ENCODE data around the gene TEX44. TPM values are rescaled to one million over a fixed set of nuclear protein-coding genes. Genes with fewer than 3 reads are reported as not detected.
A peak's percentile ranks its signal among the peaks of the same experiment; 100 is the strongest.

The TEX44 gene
- total RNA-seq, 2 donors from 2014 or later, result not detected

DNA sequence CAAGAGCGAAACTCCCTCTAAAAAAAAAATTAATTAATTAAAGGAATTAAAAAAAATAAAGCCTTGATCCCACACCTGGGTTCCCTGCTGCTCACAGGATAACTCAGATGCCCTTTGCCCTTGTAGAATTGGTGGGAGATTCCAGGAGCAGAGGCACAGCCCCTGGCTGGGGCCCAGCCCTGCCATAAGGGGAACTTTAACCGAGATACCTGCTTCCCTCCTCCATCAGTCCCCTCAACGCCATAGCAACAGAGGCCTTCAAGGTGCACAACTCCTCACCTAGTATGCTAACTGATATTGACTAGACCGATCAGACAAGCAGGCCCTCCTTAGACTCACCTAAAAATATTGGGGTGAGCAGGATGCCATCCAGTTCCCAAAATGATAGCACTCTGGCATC lies 23.6 kb downstream of the TEX44 start:
- TF ChIP-seq, protein P1, sequence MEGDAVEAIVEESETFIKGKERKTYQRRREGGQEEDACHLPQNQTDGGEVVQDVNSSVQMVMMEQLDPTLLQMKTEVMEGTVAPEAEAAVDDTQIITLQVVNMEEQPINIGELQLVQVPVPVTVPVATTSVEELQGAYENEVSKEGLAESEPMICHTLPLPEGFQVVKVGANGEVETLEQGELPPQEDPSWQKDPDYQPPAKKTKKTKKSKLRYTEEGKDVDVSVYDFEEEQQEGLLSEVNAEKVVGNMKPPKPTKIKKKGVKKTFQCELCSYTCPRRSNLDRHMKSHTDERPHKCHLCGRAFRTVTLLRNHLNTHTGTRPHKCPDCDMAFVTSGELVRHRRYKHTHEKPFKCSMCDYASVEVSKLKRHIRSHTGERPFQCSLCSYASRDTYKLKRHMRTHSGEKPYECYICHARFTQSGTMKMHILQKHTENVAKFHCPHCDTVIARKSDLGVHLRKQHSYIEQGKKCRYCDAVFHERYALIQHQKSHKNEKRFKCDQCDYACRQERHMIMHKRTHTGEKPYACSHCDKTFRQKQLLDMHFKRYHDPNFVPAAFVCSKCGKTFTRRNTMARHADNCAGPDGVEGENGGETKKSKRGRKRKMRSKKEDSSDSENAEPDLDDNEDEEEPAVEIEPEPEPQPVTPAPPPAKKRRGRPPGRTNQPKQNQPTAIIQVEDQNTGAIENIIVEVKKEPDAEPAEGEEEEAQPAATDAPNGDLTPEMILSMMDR (IDR thresholded peaks at IDR 0.05), result no peak
- H3K4me3 ChIP-seq, result no peak overlapping the region
- intact Hi-C loops (cut with DNase I), result no loop called here
- no peaks in the 10 kb centered on the region for H3K36me3 ChIP-seq
- no peak overlapping the region for H3K9ac ChIP-seq (ENCODE audit: low read depth in 2 of 2, low read length in 2 of 2)
- no peaks in the 10 kb centered on the region for H3K9me3 ChIP-seq
- H3K4me1 ChIP-seq, result peaks cover 33% of the 10 kb centered on the region
- H3K27me3 ChIP-seq, result no peaks in the 10 kb centered on the region
- no peak overlapping the region for H3K27ac ChIP-seq
- peak; percentile 34 for DNase-seq

- Histone ChIP-seq H3K27me3 (no peaks in the 10 kb centered on the region), H3K36me3 (no peaks in the 10 kb centered on the region), H3K9ac (ENCODE audit: low read depth in 2 of 2, low read length in 2 of 2) (no peak overlapping the region), H3K9me3 (no peaks in the 10 kb centered on the region), H3K4me3 (no peak overlapping the region), H3K27ac (peak overlapping the region; percentile 15), H3K4me1 (peaks cover 25% of the 10 kb centered on the region)
- DNase-seq, result peak; percentile 80
- TF ChIP-seq, protein P1 (IDR thresholded peaks at IDR 0.05), result no peak
- intact Hi-C loops (cut with DNase I), result no loop called here
Observed at GRCh38 chr2:231617059-231617926, 24.6 kb downstream of the TEX44 start.

DNA sequence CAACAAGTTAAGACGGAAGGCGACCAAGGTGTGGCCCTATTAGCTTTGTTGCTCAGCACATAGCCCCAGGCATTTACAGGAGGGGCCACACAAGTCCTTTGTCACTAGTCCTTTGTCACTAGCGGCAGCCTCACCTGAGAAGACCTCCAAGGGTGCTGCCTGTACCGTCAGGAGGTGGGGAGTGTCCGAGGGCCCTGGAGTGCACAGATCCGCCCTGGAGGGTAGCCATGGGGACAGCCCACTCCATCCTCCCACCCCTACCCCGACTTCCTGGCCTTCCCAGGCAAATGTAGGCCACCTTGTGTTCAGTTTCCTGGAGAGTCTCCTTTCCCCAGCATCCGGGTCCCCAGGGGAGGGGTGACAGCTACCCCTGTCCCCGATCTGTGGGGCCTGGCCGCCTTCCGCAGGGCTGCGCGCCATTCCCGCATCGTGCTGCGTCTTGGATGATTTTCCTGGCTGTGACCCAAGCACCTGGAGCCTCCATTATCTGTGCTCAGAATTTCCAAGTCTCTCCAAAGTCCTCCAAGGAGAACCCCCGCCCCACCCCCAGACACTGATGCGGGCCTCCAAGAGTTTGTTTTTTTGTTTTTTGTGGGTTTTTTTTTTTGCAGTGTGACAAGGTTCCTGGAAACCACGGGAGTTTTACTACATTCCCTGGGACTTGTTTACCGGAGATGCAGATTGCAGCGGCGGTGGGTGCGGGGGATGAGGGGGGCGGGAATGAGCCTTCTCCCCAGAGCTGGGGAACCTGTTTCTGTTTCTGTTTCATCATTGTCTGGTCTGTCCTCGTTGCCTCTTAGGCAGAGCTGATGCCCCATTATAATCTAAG lies 28.6 kb downstream of the TEX44 start:
- DNase-seq, result peak; percentile 31
- Histone ChIP-seq H3K9me3 (no peaks in the 10 kb centered on the region), H3K36me3 (no peaks in the 10 kb centered on the region), H3K4me3 (no peak overlapping the region), H3K27me3 (no peaks in the 10 kb centered on the region), H3K4me1 (peaks cover 1% of the 10 kb centered on the region), H3K9ac (ENCODE audit: low read depth in 2 of 2, low read length in 2 of 2) (peak overlapping the region in 1 of 2 donors; percentile 46), H3K27ac (no peak overlapping the region)
- TF ChIP-seq, protein P1 (IDR thresholded peaks at IDR 0.05), result no peak
- intact Hi-C loops (cut with DNase I), result no loop called here

DNA sequence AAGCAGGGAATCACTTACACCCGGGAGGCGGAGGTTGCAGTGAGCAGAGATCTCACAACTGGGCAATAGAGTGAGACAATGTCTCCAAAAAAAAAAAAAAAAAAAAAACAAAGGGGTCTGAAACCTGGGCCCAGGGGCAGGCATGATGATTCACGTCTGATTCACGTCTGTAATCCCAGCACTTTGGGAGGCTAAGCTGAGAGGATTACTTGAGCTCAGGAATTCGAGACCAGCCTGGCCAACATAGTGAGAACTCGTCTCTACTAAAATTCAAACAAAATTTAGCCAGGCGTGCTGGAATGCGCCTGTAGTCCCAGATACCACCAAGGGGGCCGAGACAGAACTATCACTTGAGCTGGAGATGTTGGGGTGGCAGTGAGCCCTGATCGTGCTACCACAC lies 30.3 kb downstream of the TEX44 start:
- Histone ChIP-seq H3K9ac (ENCODE audit: low read depth in 2 of 2, low read length in 2 of 2) (no peak overlapping the region), H3K4me1 (no peaks in the 10 kb centered on the region), H3K9me3 (no peaks in the 10 kb centered on the region), H3K27ac (no peak overlapping the region), H3K36me3 (no peaks in the 10 kb centered on the region), H3K4me3 (no peak overlapping the region), H3K27me3 (no peaks in the 10 kb centered on the region)
- intact Hi-C loops (cut with DNase I), result no loop called here
- TF ChIP-seq, protein P1 (IDR thresholded peaks at IDR 0.05), result no peak
- no peak for DNase-seq

DNA sequence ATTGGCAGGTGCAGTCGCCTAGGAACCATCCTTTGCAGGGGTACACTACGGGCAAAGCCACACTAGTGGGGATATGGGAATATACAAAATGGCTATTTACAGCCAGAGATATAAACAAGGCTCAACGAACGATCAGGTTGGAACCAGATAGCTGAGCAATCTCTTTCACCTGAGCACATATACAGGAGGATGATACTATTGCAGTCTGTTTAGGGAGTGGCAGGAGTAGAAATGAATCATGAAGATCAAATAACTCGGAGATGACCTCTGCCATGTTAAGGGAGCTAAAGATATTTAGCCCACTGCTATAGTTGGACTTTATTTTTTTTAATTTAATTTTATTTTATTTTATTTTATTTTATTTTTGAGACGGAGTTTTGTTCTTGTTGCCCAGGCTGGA lies 33.8 kb downstream of the TEX44 start:
- intact Hi-C loops (cut with DNase I), result no loop called here
- Histone ChIP-seq H3K27me3 (no peaks in the 10 kb centered on the region), H3K9ac (ENCODE audit: low read depth in 2 of 2, low read length in 2 of 2) (no peak overlapping the region), H3K9me3 (no peaks in the 10 kb centered on the region), H3K27ac (no peak overlapping the region), H3K4me3 (no peak overlapping the region), H3K36me3 (no peaks in the 10 kb centered on the region), H3K4me1 (no peaks in the 10 kb centered on the region)
- TF ChIP-seq, protein P1 (IDR thresholded peaks at IDR 0.05), result no peak
- DNase-seq, result no peak

Measured in colonic mucosa (tissue), 4 donors.